HFF-Myc (cell line): ENCODE measurements around the gene GPR87.

Experiments
- DNase-seq: peaks from one replicate; pipeline ENCODE4 v3.0.0-alpha.2; 2011; ENCODE audit warnings: low read depth; ENCODE audit errors: extremely low read depth
- H3K4me3 ChIP-seq: replicated peaks from 2 replicates; pipeline ENCODE4 v1.5.1; 2011; ENCODE audit warnings: low read depth, mild to moderate bottlenecking, control low read depth, low read length
- TF ChIP-seq, protein P1 (sequence below): IDR thresholded peaks from 2 replicates; pipeline ENCODE4 v1.5.1; 2012; ENCODE audit warnings: mild to moderate bottlenecking, low read depth, low read length, control low read depth; ENCODE audit errors: missing control alignments

Gene GPR87

DNA sequence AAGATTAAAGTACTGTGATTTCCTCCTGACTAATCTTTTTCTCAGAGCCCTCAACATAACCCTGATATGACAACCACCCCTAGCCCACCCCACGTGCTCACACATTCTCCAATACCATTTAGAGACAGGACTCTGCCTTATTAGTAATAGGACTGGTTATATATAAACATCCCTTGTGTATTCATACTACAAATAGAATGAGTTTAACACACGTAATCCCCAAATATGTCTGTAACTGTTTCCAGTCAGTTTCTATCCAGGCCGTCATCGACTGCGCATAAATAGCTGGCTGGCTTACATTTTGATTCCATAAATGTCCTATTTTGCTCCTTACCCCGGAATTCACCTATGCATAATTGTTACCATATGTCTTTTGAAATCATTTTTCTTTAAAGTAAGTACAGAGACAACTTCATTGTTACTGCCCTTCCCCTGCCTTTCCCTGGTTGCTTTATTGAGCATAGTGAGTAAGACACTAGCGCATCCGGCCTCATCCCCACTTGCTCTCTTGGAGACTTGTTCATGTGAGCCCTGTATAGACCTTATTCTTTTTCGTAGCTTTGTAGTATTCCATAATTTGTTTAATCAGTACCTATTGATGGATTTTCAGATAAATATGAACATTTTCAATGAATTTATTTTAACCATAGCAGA lies 34.8 kb downstream of the GPR87 start:
- DNase-seq, result no peak
- H3K4me3 ChIP-seq, result no peak overlapping the region
- TF ChIP-seq, protein P1, sequence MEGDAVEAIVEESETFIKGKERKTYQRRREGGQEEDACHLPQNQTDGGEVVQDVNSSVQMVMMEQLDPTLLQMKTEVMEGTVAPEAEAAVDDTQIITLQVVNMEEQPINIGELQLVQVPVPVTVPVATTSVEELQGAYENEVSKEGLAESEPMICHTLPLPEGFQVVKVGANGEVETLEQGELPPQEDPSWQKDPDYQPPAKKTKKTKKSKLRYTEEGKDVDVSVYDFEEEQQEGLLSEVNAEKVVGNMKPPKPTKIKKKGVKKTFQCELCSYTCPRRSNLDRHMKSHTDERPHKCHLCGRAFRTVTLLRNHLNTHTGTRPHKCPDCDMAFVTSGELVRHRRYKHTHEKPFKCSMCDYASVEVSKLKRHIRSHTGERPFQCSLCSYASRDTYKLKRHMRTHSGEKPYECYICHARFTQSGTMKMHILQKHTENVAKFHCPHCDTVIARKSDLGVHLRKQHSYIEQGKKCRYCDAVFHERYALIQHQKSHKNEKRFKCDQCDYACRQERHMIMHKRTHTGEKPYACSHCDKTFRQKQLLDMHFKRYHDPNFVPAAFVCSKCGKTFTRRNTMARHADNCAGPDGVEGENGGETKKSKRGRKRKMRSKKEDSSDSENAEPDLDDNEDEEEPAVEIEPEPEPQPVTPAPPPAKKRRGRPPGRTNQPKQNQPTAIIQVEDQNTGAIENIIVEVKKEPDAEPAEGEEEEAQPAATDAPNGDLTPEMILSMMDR, result no peak

DNA sequence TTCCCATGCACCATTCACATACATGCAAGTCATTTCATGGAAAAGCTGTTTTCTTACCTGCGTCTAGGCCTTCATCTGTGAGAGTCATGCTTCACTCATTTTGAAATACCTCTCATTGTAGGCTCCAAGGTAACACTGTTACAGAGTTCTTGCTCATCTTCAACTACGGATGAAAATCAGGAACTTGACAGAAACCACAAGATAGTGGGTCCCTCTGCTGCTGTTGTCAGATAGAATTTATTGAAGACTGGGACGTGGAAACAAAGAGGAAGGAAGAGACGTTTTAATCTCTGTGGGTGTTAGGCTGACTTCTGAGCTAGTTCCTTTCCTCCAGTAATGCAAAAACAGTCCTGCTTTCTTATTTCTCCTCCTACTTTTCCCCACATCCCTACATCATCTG lies 38.4 kb downstream of the GPR87 start, which contains the start of gene P2RY14:
TSS of gene P2RY14 (minus strand) at position 313 of the 400 bp plus-strand sequence. CDS start 64,226 bp downstream, outside the sequence.
- DNase-seq, result no peak
- TF ChIP-seq, protein P1, result no peak
- H3K4me3 ChIP-seq, result no peak within 1 kb of the TSS

- H3K4me3 ChIP-seq, result no peak overlapping the region
- TF ChIP-seq, protein P1, result no peak
- no peak for DNase-seq
Measured at GRCh38 chr3:151276687-151277042, 40.0 kb downstream of the GPR87 start.

DNA sequence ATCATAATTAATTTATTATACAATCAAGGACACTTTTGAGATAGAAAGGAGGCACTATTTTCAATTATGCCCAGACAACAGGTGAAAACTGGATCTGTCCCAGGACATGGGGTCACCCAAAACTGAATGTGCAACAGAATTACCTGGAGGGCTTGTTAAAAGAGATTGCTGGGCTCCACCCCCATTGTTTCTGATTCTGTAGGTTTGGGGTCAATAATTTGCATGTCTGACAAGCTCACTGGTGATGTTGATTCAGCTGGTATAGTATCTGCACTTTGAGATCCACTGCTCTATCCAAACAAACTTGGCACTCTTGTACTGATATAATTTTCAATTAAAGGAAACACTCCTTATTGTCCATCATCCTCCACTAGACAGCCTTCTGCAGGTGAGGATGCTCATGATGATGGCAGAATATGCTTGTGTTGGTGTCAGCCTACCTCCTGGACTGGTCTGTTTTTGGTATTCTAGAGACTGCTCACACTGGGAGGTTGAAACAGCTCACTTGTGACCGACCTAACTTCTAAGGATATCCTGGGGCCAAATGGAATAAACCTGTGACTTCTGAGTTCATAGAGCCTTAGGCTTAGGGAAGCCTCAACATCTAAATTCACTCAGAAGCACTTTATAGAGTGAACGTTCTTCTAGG lies 40.5 kb downstream of the GPR87 start:
- DNase-seq, result no peak
- TF ChIP-seq, protein P1, result no peak
- H3K4me3 ChIP-seq, result no peak overlapping the region

DNA sequence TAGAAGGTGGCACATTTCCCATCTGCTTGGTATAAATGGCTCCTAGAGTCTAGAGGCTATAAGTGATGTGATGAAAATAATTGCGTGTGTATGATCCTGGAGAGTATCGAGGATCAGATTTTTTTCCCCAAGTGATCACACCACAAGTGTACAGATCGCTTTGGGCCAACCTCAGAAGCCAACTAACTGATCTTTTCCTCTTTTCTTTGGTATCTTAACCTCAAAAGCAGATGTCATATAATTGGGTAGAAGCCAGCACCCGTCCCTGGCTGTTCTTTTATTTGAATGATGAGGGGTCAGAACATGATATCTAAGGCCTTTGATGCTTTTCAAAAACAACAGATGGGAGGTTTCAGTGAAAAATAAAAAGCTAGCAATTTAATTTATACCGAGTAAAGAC lies 41.5 kb downstream of the GPR87 start:
- DNase-seq, result no peak
- TF ChIP-seq, protein P1, result no peak
- no peak overlapping the region for H3K4me3 ChIP-seq

DNA sequence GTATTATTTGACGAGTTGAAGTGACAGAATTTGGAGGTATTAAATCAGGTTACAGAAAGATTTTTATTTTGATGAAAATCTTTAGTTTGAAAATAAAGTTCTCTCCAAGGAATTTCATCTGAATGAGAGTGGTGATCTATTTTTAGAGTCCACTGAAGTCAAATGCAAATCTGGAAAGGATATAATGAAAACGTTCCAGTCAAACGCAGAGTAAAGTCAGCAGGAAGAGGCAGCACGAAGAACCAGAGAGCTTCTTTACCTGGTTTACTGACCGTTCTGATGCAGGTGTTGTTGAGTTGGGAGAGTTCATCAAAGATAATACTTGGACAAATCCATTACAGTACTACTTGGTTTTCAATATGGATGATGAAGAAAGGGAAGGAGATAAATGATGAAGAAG lies 47.0 kb downstream of the GPR87 start:
- TF ChIP-seq, protein P1, result no peak
- no peak overlapping the region for H3K4me3 ChIP-seq
- DNase-seq, result no peak
